HFF-Myc (cell line): Measurements from ENCODE around the gene UGT1A3.

ENCODE experiments used
- DNase-seq: peaks from one replicate; pipeline ENCODE4 v3.0.0-alpha.2; 2011; ENCODE audit warnings: low read depth; ENCODE audit errors: extremely low read depth
- H3K4me3 ChIP-seq: replicated peaks from 2 replicates; pipeline ENCODE4 v1.5.1; 2011; ENCODE audit warnings: low read depth, mild to moderate bottlenecking, control low read depth, low read length
- CTCF ChIP-seq: IDR thresholded peaks from 2 replicates; pipeline ENCODE4 v1.5.1; 2012; ENCODE audit warnings: mild to moderate bottlenecking, low read depth, low read length, control low read depth; ENCODE audit errors: missing control alignments

The UGT1A3 gene

GRCh38 chr2:233794128-233794658 is 65.4 kb downstream of the UGT1A3 start:
- no peak for TF ChIP-seq CTCF
- no peak overlapping the region for H3K4me3 ChIP-seq

GRCh38 chr2:233795735-233796171 is 66.9 kb downstream of the UGT1A3 start:
- TF ChIP-seq CTCF = no peak
- DNase-seq = no peak
- no peak overlapping the region for H3K4me3 ChIP-seq

More at GRCh38 chr2:233794128-233794658, 65.4 kb downstream of the UGT1A3 start:
- no peak for DNase-seq

GRCh38 chr2:233796254-233796653 is 67.4 kb downstream of the UGT1A3 start:
- no peak for DNase-seq
- no peak for TF ChIP-seq CTCF
- H3K4me3 ChIP-seq = no peak overlapping the region

- no peak for TF ChIP-seq CTCF
- DNase-seq = no peak
- H3K4me3 ChIP-seq = no peak overlapping the region
Measured at GRCh38 chr2:233798335-233799086, 69.7 kb downstream of the UGT1A3 start.

GRCh38 chr2:233799087-233799665 is 70.3 kb downstream of the UGT1A3 start:
- DNase-seq = no peak

GRCh38 chr2:233799716-233800115 is 70.9 kb downstream of the UGT1A3 start:
- no peak for DNase-seq
- TF ChIP-seq CTCF = no peak
- no peak overlapping the region for H3K4me3 ChIP-seq

More at GRCh38 chr2:233799087-233799665, 70.3 kb downstream of the UGT1A3 start:
- no peak for TF ChIP-seq CTCF
- no peak overlapping the region for H3K4me3 ChIP-seq
